SKM-1 treated with dmso at 0.1 percent for 144 hours (cell line): ENCODE data around the gene LRIT3.
"Not testable (repeated sequence)": the region's sequence is repeated elsewhere in the genome, so short reads cannot be mapped to it uniquely, and the experiment has no call there.

Experiments
- DNase-seq: peaks from one replicate; lab custom pipeline; 2025; ENCODE audit not compliant: unreplicated experiment; lab: John Stamatoyannopoulos, UW

Gene LRIT3

DNA sequence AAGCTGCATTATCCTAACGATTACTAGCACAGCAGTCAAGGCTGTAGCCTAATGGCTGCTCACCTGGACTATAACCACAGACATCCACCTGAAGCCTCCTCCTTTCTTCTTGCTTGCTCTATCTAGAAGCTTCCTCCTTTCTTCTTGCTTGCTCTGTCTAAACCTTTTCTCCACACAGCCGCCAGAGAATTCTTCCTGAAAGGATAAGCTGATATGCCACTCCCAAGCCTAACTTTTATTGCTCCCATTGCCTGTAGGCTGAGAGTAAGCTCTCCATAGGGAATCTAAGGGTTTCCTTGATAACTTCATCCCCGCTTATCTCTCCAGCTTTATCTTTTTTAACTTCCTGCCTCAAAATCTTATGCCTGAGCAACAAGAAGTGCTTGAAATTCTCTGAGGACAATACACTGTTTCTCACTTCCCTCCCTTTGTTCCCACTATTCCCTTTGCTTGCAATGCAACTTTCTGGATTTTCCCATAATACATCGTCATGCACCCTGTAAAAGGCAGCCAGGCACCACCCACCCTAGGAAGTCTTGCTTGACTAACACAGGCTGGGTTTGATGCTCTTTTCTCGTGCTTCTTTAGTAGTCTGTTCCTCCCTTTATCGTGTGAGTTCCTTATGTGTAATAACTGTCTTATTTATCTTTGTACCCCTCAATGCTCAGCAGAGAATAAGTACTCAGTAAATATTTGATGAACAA lies 1.4 kb upstream of the LRIT3 start:
- DNase-seq = no peak

DNA sequence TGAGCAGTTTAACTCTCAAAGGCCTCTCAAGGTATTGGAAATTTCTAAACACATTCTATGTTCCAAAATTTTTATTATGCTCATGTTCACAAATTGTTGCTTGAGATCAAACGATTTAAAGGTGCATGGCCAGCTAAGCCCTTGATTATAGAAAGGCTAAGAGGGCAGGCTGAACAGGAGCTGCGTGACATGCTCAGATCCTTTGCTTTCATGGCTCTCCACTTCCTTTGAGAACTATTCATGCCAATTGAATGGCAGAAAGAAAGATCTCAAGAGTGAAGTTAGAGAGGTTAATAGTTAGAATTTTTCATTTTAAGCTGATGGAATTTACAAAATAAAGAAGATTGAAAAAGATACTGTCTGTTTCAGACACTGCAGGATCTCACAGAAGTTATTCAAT lies 594 bp downstream of the LRIT3 start:
- no peak for DNase-seq

DNA sequence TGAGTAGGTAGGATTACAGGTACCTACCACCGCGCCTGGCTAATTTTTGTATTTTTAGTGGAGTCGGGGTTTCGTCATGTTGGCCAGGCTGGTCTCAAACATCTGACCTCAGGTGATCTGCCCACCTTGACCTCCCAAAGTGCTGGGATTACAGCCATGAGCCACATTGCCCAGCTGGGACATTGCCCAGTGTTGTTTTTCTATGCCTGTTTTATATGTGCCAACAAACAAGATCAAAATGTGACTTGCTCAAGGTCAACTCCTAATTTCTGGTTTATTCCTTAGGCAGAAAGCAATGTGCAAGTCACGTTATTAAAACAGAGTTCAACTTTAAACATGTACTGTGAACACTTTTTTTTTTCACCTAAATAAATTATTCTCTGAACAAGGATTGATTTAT lies 2.7 kb downstream of the LRIT3 start:
- DNase-seq = no peak

DNA sequence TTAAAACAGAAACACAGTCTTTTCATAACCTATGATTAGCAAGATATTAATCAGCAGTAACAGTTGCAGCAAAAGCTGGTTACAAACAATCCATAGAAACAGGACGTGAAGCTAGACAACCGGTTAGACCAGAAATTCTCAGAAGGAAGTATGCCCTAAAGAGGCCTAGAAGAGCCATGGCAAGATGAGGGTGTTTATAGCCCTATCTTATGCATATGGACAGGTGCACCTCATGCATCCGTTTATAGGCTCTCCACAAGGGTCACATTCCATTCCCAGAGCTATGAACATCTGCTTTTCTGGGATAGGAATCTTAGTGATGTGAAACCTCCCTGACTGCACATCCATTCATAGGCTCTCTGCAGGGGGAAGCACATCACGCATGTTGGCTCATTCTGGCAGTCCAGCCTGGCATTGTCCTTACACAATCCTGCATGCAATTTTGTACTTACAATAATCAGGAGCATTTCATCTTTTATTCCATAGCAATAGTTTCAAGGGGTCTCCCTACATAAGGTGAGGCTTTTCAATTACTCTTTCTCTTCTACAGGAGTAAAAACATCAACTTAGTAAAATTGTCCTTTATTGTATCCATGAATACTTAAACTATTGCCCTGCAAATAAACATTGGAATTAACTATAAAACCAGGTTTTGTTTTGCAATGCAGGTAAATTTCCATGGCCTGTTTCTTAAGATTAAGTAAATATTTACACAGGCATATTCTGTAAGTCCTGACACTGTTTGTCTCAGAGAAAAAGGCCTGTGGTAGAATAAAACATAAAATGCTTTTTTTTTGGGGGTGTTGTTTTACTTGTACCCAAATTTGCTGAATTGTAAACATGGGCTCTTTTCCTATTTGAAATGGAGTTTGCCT lies 11.8 kb downstream of the LRIT3 start:
- DNase-seq = not testable (repeated sequence)

DNA sequence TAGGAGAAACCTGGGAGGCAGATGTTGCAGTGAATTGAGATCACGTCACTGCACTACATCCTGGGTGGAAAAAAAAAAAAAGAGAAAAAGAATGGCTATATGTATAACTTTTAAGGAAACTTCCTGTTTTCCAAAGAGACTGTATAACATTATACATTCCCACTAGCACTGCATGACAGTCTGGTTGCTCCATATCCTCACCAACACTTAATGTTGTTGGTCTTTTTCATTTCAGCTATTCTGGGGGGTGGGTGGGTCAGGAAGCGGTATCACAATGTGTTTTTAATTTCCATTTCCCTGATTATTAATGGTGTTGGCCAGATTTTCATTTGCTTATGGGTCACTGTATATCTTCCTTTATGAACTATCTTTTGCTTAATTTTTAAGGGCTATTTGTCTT lies 13.4 kb downstream of the LRIT3 start:
- DNase-seq = no peak

DNA sequence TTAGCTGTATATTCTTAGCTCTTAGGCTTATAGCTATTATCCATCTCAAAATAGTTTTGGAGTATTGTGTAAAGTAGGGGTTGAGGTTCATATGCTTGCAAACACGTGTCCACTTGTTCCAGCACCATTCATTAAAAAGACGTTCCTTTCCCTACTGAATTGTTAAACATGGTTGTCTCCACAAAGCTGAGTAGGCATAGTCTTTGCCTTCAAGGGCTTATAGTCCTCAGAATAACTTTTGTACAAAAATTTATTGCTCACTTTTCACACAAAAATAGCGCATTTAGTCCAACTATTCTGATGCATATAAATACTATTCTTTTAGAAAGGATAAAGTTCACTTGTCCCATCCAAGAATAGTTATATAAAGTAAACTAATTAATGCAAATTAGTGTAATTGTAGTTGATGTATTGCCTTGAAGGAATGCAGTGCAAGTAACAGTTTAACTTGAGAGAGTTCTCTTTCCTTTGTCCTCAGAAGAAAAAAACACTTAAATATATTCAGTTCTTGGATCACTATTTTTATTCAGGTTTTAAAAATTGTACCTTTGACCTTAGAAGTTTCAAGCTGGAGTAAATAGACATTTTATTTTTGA lies 14.1 kb downstream of the LRIT3 start:
- no peak for DNase-seq

DNA sequence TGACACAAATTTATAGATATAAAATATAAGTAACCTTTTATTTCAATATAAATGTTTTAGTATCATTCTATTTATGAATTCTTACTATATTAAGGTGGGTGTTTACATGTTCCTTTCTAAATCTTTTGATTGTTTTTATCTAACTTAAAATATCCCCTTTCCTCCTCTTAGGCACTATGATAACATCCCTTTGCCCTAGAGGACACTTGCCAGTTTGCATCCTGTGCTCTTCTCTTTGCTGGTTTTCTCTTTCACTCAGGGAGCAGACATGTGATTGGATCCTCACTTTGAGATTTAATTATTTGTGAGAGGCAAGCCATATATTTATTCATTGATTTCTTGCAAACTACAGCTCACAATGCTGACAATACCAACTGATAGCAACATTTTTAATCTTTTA lies 16.2 kb downstream of the LRIT3 start:
- DNase-seq = no peak

DNA sequence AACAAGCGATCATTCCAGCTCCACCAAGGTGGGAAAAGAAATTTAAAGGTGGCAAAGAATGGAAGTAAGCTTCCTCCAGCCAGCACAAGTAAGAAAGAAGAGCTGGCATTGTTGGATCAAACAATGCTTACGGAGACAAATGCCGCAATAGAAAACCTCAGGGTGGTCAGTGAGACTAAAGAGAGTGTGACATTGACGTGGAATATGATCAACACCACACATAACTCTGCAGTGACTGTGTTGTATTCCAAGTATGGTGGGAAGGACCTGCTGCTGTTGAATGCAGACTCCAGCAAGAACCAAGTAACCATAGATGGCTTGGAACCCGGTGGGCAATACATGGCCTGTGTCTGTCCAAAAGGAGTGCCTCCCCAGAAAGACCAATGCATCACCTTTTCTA lies 22.2 kb downstream of the LRIT3 start:
- no peak for DNase-seq

DNA sequence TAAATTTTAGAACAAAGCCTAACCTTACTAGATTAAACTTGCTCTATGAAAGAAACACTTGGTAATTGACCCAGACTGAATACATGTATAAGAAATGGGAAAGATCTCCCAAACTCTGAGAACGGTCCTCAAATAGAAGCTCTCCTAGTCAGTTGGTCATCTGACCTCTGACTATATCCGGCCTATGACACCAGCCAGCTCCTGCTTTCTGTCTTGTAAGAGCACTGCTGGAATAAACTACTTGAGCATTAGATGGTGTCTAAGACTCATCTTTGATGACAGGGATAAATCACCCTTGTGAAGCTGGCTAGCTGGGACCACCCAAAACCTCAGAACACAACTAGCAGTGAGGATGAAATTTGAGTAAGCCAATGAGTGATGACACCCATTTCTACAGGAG lies 24.2 kb downstream of the LRIT3 start:
- DNase-seq = no peak

DNA sequence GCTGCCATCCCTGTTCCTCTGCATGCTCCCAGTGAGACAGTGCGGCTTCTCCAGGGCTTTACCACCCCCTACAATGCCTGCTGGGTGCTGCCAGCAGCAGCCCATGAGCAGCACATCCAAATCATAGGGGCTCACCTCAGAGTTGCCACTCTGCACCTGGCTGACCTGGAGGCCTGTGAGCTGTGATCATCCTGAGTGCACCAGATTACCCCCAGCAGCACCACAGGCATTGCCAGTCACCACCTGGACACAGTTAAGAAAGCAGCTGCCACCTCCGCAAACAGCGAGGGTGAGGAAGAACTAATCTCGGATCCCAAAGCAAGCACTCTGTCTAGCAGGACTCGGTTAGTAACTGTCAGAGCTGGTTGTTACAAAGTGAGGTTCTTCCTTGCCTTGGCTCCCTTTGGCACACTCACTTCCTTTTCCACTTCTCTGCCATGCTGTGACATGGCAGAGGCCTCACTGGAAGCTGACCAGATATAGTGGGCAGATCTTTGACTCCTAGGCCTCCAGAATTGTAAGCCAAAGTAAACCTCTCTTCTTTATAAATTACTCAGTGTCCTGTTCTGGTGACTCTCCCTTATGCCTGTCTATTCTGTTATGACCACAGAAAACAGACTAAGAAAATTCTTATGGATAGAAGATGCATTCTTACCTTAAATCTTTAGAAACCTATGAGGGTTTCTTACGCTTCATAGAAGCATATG lies 25.2 kb downstream of the LRIT3 start:
- no peak for DNase-seq

DNA sequence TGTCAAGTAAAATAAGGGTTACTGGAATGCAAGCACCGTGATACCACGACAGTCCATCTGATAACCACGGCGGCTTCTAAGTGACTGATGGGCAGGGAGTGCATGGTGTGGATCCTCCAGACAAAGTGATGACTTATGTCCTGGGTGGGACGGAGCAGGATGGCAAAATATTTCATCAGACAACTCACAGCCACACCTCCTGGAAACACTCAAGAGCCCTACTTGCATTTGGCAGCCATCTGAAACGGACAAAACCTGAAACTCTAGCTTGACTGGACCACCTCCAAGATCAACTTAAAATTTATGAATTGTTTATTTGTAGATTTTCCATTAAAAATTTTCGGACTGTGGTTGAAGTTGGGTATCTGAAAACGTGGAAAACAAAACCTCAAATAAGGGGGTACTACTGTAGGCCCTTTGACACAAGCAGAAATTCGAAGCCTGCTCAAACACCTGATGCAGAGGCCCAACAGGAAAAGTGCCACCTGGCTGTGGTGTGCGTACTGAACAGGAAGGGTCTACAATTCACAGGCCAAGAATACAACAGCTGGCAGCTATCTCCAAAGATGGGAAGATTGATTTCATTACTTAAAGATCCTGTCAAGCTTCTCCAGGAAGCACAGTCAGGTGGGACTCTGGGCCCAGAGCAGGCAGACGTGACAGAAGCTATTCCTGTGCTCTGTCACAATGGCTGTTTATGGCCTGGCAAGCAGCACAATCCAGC lies 26.0 kb downstream of the LRIT3 start:
- no peak for DNase-seq

DNA sequence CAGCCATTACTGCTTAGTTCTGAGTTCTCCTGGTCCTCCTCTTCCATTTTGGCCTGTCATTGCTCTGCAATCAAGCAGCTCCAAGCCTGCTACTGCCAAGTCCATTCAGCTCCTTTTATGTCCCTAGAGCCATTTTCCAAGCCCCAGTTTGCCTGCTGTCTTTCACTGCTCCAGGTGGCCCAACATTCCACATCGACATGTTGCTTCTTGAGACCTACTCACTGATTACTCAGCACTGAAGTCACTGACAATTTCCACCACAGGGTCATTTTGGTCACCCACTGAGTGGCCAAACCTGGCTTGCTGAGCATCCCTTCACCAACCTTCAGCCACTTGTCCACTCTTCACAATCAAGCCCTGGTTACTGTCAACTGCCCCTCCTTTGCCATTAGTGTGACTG lies 27.2 kb downstream of the LRIT3 start:
- DNase-seq = no peak

DNA sequence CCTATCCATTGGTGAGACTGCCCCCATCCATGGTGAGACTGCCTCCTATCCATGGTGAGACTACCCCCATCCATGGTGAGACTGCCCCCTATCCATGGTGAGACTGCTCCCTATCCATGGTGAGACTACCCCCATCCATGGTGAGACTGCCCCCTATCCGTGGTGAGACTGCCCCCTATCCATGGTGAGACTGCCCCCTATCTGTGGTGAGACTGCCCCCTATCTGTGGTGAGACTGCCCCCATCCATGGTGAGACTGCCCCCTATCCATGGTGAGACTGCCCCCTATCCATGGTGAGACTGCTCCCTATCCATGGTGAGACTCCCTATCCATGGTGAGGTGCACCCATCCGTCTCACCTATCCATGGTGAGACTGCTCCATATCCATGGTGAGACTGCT lies 27.6 kb downstream of the LRIT3 start:
- not testable (repeated sequence) for DNase-seq

DNA sequence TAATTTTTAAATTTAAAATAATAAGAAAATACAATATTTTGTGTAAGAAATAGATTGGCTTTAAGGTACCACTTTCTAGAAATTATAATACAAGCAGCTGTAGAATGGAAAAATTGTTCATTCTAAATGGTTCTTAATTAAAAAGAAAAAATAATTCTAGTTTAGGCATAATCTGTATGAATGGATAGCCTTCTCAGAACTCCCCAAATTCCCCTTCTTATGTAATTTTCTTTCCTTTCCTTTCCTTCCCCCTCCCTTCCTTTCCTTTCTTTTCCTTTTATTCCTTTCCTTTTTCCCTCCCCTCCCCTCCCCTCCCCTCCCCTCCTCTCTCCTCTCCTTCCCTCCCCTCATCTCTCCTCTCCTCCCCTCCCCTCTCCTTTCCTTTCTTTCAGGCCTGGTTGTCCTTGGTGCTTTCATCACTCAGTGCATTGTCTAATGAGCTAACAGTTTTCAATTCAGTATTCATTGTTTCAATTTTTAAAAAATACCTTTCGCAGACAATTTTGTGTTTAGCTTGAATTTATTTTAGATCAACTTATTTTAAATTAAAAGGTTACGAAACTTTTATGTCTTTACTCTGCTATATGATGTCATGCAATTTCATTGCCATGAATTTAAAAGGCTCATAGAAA lies 28.8 kb downstream of the LRIT3 start:
- no peak for DNase-seq

DNA sequence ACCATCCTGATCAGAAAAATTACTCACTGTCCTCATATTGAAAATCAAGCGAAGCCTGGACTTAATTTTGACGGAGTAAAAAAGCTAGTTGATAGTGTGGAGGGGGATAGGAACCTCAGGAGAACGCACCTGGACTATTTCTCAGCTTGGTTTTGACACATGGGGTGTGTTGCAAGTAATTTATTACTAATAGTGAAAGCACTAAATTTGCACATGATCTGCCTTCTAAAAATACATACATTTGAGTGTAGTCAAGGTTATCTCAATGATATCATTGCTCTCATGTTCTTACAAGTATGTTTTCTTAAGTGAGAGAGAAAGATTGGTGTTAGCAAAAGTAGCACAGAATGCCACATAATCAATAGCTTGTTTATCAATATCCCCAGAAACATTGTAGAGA lies 29.5 kb downstream of the LRIT3 start:
- DNase-seq = no peak

DNA sequence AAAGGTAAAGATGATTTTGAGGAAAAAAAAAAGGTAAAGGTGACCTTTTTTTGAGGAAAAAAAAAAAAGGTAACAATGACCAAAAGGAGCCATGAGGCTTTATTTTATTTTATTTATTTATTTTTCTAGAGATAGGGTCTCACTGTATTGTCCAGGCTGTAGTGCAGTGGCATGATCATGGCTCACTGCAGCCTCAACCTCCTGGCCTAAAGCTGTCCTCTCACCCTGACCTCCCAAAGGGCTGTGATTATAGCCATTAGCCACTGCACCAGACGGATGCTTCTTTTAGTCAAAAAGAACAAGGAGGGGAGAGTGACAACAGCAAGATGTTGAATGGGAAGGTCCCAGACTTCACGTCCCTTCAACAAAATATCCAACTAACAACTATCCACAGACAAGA lies 30.4 kb downstream of the LRIT3 start:
- no peak for DNase-seq

DNA sequence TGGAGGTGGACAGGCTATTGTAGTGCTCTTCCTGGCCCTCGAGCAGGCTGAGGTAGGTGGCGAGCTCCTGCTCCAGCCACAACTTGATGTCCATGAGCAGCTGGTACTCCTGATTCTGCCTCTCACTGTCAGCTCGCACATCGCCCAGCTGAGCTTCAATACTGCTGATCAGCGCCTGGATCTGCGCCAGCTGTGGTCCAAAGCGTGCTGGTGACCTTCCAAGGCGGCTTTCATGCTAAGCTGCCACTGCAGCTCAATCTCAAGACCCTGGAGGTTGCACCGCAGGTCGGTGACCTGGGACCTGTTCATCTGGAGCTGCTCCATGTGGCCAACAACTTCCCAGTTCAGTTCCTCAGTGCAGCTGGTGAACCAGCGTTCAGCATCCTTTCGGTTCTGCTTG lies 31.2 kb downstream of the LRIT3 start:
- no peak for DNase-seq

DNA sequence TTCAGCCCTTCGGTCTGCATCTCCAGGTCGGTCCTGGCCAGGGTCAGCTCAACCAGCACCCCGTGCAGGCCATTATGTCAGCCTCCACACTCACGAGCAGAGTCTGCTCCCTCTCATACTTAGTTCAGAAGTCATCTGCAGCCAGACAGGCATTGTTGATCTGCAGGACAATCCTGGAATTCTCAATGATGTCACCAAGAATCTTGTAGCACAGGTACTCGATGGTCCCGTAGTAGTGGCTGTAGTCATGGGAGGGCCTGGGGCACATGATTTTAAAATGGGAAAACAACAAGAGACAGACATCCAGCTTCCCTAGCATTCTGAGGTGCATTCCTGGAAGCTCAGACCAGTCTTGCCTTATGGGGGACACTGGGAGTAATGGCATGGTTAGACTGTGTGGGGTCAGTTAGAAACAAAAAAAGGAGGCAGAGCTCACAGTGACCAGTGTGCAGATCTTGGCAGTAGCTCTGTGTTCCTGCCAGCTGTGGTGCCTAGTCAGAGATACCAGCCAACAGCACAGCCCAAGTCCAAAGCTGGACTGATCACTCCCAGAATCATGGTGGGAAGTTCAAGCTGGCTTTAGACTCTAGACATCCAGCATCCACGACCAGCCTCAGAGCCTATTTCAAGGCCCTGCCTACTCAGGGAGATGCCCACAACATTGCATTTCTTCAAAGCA lies 31.9 kb downstream of the LRIT3 start:
- DNase-seq = no peak

DNA sequence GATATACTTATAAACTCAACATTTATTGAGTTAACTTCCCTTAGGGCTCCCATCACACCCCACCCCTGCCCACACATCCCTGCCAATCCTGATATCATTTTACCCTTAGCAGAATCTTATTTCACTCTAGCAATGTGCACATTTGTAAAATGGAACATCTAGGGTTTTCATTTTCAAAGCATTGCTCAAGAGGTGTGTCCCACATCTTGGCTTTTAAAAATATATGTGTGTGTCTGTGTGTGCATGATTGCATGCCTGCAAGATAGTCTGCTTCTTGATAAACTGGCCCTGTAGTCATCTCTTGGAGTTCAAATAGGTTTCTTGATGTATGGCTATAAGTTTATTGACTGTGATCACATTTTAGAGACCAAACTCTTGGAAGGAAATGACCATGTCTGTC lies 38.4 kb downstream of the LRIT3 start:
- no peak for DNase-seq

DNA sequence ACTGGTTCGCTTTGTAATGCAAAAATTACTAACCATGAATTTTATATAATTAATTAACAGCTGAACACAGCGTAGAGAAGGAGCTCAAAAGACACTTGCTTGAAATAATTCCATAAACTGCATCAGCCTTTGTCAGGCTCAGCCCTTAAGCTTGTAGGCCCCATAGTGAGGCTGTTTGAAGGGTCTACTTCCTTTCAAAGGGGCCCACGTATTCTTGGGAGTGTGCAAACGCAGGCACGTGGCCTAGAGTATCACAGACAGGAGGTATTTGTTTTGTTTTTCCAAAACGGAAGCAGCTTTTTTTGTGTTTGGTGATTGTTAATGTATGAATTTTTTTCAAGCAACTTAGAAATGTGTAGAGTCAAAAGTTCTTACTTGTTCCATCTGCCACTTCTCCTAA lies 39.2 kb downstream of the LRIT3 start:
- no peak for DNase-seq
